HEK293 (cell line): ENCODE results near the gene OR10H5.

ENCODE experiments used
- KLF16 ChIP-seq: fragments of 450-650 bp; formaldehyde crosslinking; IDR thresholded peaks from 2 replicates; pipeline ENCODE4 v1.5.1; 2017; ENCODE audit warnings: missing biosample characterization, missing genetic modification characterization
- YY2 ChIP-seq: fragments of 450-650 bp; formaldehyde crosslinking; IDR thresholded peaks from 2 replicates; pipeline ENCODE4 v1.5.1; 2016; ENCODE audit warnings: missing biosample characterization, missing genetic modification characterization
- ZFP69B ChIP-seq: fragments of 450-650 bp; formaldehyde crosslinking; IDR thresholded peaks from 2 replicates; pipeline ENCODE4 v1.5.1; 2016; ENCODE audit warnings: missing biosample characterization, missing genetic modification characterization
- ZNF248 ChIP-seq: fragments of 450-650 bp; formaldehyde crosslinking; IDR thresholded peaks from 2 replicates; pipeline ENCODE4 v1.5.1; 2017; ENCODE audit warnings: missing biosample characterization, missing genetic modification characterization
- ZNF274 ChIP-seq, 2 experiments: fragments of 200-500 bp in 1 of 2; fragments of 450-650 bp in 1 of 2; sonication (Bioruptor generic) in 1 of 2; formaldehyde crosslinking in 1 of 2; IDR thresholded peaks; 2 replicates each; pipeline versions ENCODE4 v1.5.1 to v1.6.1; 2014 to 2016; ENCODE audit warnings: borderline replicate concordance in 1 of 2, inconsistent platforms in 1 of 2, low read length in 1 of 2, missing biosample characterization in 1 of 2, missing genetic modification characterization in 1 of 2
- ZNF510 ChIP-seq: fragments of 450-650 bp; formaldehyde crosslinking; IDR thresholded peaks from 2 replicates; pipeline ENCODE4 v1.5.1; 2018; ENCODE audit warnings: mild to moderate bottlenecking, missing genetic modification characterization, missing biosample characterization; ENCODE audit not compliant: insufficient replicate concordance
- ZNF561 ChIP-seq: fragments of 450-650 bp; IDR thresholded peaks from 2 replicates; pipeline ENCODE4 v1.5.1; 2018; ENCODE audit warnings: missing biosample characterization, missing genetic modification characterization, borderline replicate concordance
- TF ChIP-seq, protein P1 (sequence below): fragments of 450-650 bp; formaldehyde crosslinking; IDR thresholded peaks from 2 replicates; pipeline ENCODE4 v1.5.1; 2016; ENCODE audit warnings: missing biosample characterization, missing genetic modification characterization
- TF ChIP-seq, protein P2 (sequence below): fragments of 450-650 bp; formaldehyde crosslinking; IDR thresholded peaks from 2 replicates; pipeline ENCODE4 v1.5.1; 2016; ENCODE audit warnings: missing biosample characterization, missing genetic modification characterization, borderline replicate concordance
- TF ChIP-seq, protein P3 (sequence below): fragments of 450-650 bp; formaldehyde crosslinking; IDR thresholded peaks from 2 replicates; pipeline ENCODE4 v1.5.1; 2016; ENCODE audit warnings: missing biosample characterization, missing genetic modification characterization, borderline replicate concordance
- TF ChIP-seq, protein P4 (sequence below): fragments of 450-650 bp; formaldehyde crosslinking; IDR thresholded peaks from 2 replicates; pipeline ENCODE4 v1.5.1; 2016; ENCODE audit warnings: missing biosample characterization, missing genetic modification characterization

DNA sequence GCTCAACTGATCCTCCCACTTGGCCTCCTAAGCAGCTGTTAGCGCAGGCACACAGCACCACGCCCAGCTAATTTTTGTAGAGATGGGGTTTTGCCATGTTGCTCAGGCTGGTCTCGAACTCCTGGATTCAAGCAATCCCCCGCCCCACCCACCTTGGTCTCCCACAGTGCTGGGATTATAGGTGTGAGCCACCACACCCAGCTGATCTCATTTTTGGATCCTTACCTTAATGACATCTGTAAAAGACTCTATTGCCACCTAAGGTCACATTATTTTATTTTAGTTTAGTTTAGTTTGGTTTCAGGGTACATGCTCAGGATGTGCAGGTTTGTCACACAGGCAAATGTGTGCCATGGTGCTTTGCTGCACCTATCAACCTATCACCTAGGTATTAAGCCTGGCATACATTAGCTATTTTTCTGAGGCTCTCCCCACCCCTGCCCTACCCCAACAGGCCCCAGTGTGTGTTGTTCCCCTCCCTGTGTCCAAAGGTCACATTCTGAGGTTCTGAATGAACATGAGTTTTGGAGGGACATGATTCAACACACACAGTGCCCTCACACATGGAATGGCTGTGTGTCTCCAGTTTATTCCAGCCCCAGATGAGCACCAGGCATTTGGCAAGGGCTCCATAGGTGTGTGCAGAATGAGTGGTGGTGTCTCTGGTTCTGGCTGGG, 1.3 kb downstream of the OR10H5 start:
- TF ChIP-seq, protein P1, sequence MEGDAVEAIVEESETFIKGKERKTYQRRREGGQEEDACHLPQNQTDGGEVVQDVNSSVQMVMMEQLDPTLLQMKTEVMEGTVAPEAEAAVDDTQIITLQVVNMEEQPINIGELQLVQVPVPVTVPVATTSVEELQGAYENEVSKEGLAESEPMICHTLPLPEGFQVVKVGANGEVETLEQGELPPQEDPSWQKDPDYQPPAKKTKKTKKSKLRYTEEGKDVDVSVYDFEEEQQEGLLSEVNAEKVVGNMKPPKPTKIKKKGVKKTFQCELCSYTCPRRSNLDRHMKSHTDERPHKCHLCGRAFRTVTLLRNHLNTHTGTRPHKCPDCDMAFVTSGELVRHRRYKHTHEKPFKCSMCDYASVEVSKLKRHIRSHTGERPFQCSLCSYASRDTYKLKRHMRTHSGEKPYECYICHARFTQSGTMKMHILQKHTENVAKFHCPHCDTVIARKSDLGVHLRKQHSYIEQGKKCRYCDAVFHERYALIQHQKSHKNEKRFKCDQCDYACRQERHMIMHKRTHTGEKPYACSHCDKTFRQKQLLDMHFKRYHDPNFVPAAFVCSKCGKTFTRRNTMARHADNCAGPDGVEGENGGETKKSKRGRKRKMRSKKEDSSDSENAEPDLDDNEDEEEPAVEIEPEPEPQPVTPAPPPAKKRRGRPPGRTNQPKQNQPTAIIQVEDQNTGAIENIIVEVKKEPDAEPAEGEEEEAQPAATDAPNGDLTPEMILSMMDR (tag by site-specific recombination): no peak
- TF ChIP-seq, protein P2, sequence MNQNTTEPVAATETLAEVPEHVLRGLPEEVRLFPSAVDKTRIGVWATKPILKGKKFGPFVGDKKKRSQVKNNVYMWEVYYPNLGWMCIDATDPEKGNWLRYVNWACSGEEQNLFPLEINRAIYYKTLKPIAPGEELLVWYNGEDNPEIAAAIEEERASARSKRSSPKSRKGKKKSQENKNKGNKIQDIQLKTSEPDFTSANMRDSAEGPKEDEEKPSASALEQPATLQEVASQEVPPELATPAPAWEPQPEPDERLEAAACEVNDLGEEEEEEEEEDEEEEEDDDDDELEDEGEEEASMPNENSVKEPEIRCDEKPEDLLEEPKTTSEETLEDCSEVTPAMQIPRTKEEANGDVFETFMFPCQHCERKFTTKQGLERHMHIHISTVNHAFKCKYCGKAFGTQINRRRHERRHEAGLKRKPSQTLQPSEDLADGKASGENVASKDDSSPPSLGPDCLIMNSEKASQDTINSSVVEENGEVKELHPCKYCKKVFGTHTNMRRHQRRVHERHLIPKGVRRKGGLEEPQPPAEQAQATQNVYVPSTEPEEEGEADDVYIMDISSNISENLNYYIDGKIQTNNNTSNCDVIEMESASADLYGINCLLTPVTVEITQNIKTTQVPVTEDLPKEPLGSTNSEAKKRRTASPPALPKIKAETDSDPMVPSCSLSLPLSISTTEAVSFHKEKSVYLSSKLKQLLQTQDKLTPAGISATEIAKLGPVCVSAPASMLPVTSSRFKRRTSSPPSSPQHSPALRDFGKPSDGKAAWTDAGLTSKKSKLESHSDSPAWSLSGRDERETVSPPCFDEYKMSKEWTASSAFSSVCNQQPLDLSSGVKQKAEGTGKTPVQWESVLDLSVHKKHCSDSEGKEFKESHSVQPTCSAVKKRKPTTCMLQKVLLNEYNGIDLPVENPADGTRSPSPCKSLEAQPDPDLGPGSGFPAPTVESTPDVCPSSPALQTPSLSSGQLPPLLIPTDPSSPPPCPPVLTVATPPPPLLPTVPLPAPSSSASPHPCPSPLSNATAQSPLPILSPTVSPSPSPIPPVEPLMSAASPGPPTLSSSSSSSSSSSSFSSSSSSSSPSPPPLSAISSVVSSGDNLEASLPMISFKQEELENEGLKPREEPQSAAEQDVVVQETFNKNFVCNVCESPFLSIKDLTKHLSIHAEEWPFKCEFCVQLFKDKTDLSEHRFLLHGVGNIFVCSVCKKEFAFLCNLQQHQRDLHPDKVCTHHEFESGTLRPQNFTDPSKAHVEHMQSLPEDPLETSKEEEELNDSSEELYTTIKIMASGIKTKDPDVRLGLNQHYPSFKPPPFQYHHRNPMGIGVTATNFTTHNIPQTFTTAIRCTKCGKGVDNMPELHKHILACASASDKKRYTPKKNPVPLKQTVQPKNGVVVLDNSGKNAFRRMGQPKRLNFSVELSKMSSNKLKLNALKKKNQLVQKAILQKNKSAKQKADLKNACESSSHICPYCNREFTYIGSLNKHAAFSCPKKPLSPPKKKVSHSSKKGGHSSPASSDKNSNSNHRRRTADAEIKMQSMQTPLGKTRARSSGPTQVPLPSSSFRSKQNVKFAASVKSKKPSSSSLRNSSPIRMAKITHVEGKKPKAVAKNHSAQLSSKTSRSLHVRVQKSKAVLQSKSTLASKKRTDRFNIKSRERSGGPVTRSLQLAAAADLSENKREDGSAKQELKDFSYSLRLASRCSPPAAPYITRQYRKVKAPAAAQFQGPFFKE (tag by site-specific recombination): no peak
- TF ChIP-seq ZNF510 (tag by site-specific recombination) (no peak), ZFP69B (tag by site-specific recombination) (no peak), YY2 (no peak), ZNF561 (tag by site-specific recombination) (no peak), ZNF274 (IDR thresholded peaks at IDR 0.05; ENCODE audit: low read length) (no peak), ZNF274 (tag by site-specific recombination; IDR thresholded peaks at IDR 0.05; ENCODE audit: borderline replicate concordance) (no peak), KLF16 (no peak), ZNF248 (tag by site-specific recombination) (no peak)
- TF ChIP-seq, protein P3, sequence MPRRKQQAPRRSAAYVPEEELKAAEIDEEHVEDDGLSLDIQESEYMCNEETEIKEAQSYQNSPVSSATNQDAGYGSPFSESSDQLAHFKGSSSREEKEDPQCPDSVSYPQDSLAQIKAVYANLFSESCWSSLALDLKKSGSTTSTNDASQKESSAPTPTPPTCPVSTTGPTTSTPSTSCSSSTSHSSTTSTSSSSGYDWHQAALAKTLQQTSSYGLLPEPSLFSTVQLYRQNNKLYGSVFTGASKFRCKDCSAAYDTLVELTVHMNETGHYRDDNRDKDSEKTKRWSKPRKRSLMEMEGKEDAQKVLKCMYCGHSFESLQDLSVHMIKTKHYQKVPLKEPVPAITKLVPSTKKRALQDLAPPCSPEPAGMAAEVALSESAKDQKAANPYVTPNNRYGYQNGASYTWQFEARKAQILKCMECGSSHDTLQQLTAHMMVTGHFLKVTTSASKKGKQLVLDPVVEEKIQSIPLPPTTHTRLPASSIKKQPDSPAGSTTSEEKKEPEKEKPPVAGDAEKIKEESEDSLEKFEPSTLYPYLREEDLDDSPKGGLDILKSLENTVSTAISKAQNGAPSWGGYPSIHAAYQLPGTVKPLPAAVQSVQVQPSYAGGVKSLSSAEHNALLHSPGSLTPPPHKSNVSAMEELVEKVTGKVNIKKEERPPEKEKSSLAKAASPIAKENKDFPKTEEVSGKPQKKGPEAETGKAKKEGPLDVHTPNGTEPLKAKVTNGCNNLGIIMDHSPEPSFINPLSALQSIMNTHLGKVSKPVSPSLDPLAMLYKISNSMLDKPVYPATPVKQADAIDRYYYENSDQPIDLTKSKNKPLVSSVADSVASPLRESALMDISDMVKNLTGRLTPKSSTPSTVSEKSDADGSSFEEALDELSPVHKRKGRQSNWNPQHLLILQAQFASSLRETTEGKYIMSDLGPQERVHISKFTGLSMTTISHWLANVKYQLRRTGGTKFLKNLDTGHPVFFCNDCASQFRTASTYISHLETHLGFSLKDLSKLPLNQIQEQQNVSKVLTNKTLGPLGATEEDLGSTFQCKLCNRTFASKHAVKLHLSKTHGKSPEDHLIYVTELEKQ (tag by site-specific recombination): no peak
- TF ChIP-seq, protein P4, sequence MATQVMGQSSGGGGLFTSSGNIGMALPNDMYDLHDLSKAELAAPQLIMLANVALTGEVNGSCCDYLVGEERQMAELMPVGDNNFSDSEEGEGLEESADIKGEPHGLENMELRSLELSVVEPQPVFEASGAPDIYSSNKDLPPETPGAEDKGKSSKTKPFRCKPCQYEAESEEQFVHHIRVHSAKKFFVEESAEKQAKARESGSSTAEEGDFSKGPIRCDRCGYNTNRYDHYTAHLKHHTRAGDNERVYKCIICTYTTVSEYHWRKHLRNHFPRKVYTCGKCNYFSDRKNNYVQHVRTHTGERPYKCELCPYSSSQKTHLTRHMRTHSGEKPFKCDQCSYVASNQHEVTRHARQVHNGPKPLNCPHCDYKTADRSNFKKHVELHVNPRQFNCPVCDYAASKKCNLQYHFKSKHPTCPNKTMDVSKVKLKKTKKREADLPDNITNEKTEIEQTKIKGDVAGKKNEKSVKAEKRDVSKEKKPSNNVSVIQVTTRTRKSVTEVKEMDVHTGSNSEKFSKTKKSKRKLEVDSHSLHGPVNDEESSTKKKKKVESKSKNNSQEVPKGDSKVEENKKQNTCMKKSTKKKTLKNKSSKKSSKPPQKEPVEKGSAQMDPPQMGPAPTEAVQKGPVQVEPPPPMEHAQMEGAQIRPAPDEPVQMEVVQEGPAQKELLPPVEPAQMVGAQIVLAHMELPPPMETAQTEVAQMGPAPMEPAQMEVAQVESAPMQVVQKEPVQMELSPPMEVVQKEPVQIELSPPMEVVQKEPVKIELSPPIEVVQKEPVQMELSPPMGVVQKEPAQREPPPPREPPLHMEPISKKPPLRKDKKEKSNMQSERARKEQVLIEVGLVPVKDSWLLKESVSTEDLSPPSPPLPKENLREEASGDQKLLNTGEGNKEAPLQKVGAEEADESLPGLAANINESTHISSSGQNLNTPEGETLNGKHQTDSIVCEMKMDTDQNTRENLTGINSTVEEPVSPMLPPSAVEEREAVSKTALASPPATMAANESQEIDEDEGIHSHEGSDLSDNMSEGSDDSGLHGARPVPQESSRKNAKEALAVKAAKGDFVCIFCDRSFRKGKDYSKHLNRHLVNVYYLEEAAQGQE (tag by site-specific recombination): no peak
